Activated T-helper 17 cell treated with anti-CD3 and anti-CD28 coated beads, Interleukin-2, amount 50 U/mL, for 72 hours (primary cell): ENCODE results near the gene ATG14. TPM values are rescaled to one million over a fixed set of nuclear protein-coding genes. Genes with fewer than 3 reads are reported as not detected.
A peak's percentile ranks its signal among the peaks of the same experiment; 100 is the strongest.
"Not testable (repeated sequence)": the region's sequence is repeated elsewhere in the genome, so short reads cannot be mapped to it uniquely, and the experiment has no call there.

Experiments used
- ATAC-seq: fragments of 150-1000 bp; cut with Tn5 transposase; replicated peaks from 2 replicates; pipeline ENCODE4 v1.10.0; 2021; ENCODE audit warnings: mild to moderate bottlenecking, moderate library complexity
- H3K27ac Mint-ChIP-seq: one replicate; pipeline ENCODE4 v1.8.0; 2022; ENCODE audit warnings: mixed read lengths
- H3K27me3 Mint-ChIP-seq: one replicate; pipeline ENCODE4 v1.8.0; 2022; ENCODE audit warnings: mixed read lengths
- H3K36me3 Mint-ChIP-seq: one replicate; pipeline ENCODE4 v1.8.0; 2022; ENCODE audit warnings: low read depth, mild to moderate bottlenecking, mixed read lengths
- H3K4me1 Mint-ChIP-seq: one replicate; pipeline ENCODE4 v1.8.0; 2022; ENCODE audit warnings: mixed read lengths
- H3K4me3 Mint-ChIP-seq: one replicate; pipeline ENCODE4 v1.8.0; 2022; ENCODE audit warnings: mild to moderate bottlenecking, mixed read lengths
- H3K9me3 Mint-ChIP-seq: one replicate; pipeline ENCODE4 v1.8.0; 2022; ENCODE audit warnings: mixed read lengths
- total RNA-seq, 2 donors: library from RNA; stranded (reverse); gene quantifications; one replicate each; pipeline ENCODE4 v1.2.3, GENCODE V29; 2022

ATG14 gene
- total RNA-seq, 2 donors from 2014 or later = 6.2 to 8.0 TPM

- Mint-ChIP-seq H3K27me3 (no peaks in the 10 kb centered on the region), H3K27ac (no peak overlapping the region), H3K36me3 (no peaks in the 10 kb centered on the region), H3K9me3 (no peaks in the 10 kb centered on the region), H3K4me3 (no peak overlapping the region), H3K4me1 (peaks cover 4% of the 10 kb centered on the region)
- ATAC-seq = no peak
These were observed 29.7 kb upstream of the ATG14 start for GRCh38 chr14:55441286-55441685.

GRCh38 chr14:55440385-55440784 is 28.8 kb upstream of the ATG14 start, which contains the start of gene TBPL2:
TBPL2 (minus strand) TSS chr14:55440616; CDS start chr14:55440449, 167 bp downstream.
- Mint-ChIP-seq H3K4me1 (no peaks in the 10 kb centered on the region), H3K36me3 (no peaks in the 10 kb centered on the region), H3K9me3 (no peaks in the 10 kb centered on the region), H3K27me3 (no peaks in the 10 kb centered on the region), H3K4me3 (no peak within 1 kb of the TSS), H3K27ac (no peak within 1 kb of the TSS)
- ATAC-seq = no peak

- H3K4me1 Mint-ChIP-seq = peaks cover 17% of the 10 kb centered on the region
- H3K27me3 Mint-ChIP-seq = no peaks in the 10 kb centered on the region
- H3K36me3 Mint-ChIP-seq = no peaks in the 10 kb centered on the region
- H3K27ac Mint-ChIP-seq = no peak overlapping the region
- H3K9me3 Mint-ChIP-seq = no peaks in the 10 kb centered on the region
- no peak overlapping the region for H3K4me3 Mint-ChIP-seq
- ATAC-seq = no peak
These were observed 26.5 kb upstream of the ATG14 start for GRCh38 chr14:55438066-55438683.

GRCh38 chr14:55436931-55437330 is 25.3 kb upstream of the ATG14 start:
- H3K4me1 Mint-ChIP-seq = peaks cover 17% of the 10 kb centered on the region
- no peak for ATAC-seq
- H3K4me3 Mint-ChIP-seq = no peak overlapping the region
- no peaks in the 10 kb centered on the region for H3K27me3 Mint-ChIP-seq
- no peaks in the 10 kb centered on the region for H3K36me3 Mint-ChIP-seq
- H3K27ac Mint-ChIP-seq = no peak overlapping the region
- no peaks in the 10 kb centered on the region for H3K9me3 Mint-ChIP-seq

- peaks cover 17% of the 10 kb centered on the region for H3K4me1 Mint-ChIP-seq
- no peaks in the 10 kb centered on the region for H3K36me3 Mint-ChIP-seq
- H3K27ac Mint-ChIP-seq = no peak overlapping the region
- ATAC-seq = no peak
- no peaks in the 10 kb centered on the region for H3K9me3 Mint-ChIP-seq
- no peak overlapping the region for H3K4me3 Mint-ChIP-seq
- H3K27me3 Mint-ChIP-seq = no peaks in the 10 kb centered on the region
These were observed 24.9 kb upstream of the ATG14 start for GRCh38 chr14:55436519-55436918.

GRCh38 chr14:55434805-55435174 is 23.2 kb upstream of the ATG14 start:
- peak overlapping the region; percentile 56 for H3K4me3 Mint-ChIP-seq
- H3K36me3 Mint-ChIP-seq = no peaks in the 10 kb centered on the region
- no peak for ATAC-seq
- peak overlapping the region; percentile 65 for H3K27ac Mint-ChIP-seq
- H3K9me3 Mint-ChIP-seq = no peaks in the 10 kb centered on the region
- H3K4me1 Mint-ChIP-seq = peaks cover 21% of the 10 kb centered on the region
- no peaks in the 10 kb centered on the region for H3K27me3 Mint-ChIP-seq

GRCh38 chr14:55433880-55434804 is 22.5 kb upstream of the ATG14 start:
- peak overlapping the region; percentile 65 for H3K27ac Mint-ChIP-seq
- H3K4me1 Mint-ChIP-seq = peaks cover 22% of the 10 kb centered on the region
- ATAC-seq = peak; percentile 68
- H3K36me3 Mint-ChIP-seq = no peaks in the 10 kb centered on the region
- H3K4me3 Mint-ChIP-seq = peak overlapping the region; percentile 56
- no peaks in the 10 kb centered on the region for H3K27me3 Mint-ChIP-seq
- H3K9me3 Mint-ChIP-seq = no peaks in the 10 kb centered on the region

GRCh38 chr14:55432628-55433027 is 21.0 kb upstream of the ATG14 start:
- Mint-ChIP-seq H3K27ac (no peak overlapping the region), H3K4me1 (peaks cover 22% of the 10 kb centered on the region), H3K9me3 (no peaks in the 10 kb centered on the region), H3K4me3 (no peak overlapping the region), H3K36me3 (no peaks in the 10 kb centered on the region), H3K27me3 (no peaks in the 10 kb centered on the region)
- ATAC-seq = no peak

- Mint-ChIP-seq H3K27ac (peak overlapping the region; percentile 59), H3K9me3 (no peaks in the 10 kb centered on the region), H3K4me3 (no peak overlapping the region), H3K27me3 (no peaks in the 10 kb centered on the region), H3K4me1 (peaks cover 22% of the 10 kb centered on the region), H3K36me3 (no peaks in the 10 kb centered on the region)
- ATAC-seq = peak; percentile 88
These were observed 18.5 kb upstream of the ATG14 start for GRCh38 chr14:55430024-55430690.

GRCh38 chr14:55427439-55427838 is 15.8 kb upstream of the ATG14 start:
- no peak for ATAC-seq
- H3K4me1 Mint-ChIP-seq = peaks cover 5% of the 10 kb centered on the region
- no peaks in the 10 kb centered on the region for H3K27me3 Mint-ChIP-seq
- no peak overlapping the region for H3K4me3 Mint-ChIP-seq
- no peaks in the 10 kb centered on the region for H3K9me3 Mint-ChIP-seq
- H3K27ac Mint-ChIP-seq = no peak overlapping the region
- H3K36me3 Mint-ChIP-seq = no peaks in the 10 kb centered on the region

GRCh38 chr14:55426891-55427290 is 15.3 kb upstream of the ATG14 start:
- H3K4me1 Mint-ChIP-seq = peaks cover 5% of the 10 kb centered on the region
- no peak for ATAC-seq
- H3K27me3 Mint-ChIP-seq = no peaks in the 10 kb centered on the region
- H3K36me3 Mint-ChIP-seq = no peaks in the 10 kb centered on the region
- no peak overlapping the region for H3K27ac Mint-ChIP-seq
- H3K4me3 Mint-ChIP-seq = no peak overlapping the region
- no peaks in the 10 kb centered on the region for H3K9me3 Mint-ChIP-seq

- Mint-ChIP-seq H3K9me3 (no peaks in the 10 kb centered on the region), H3K4me1 (peaks cover 5% of the 10 kb centered on the region), H3K27me3 (no peaks in the 10 kb centered on the region), H3K27ac (no peak overlapping the region), H3K4me3 (no peak overlapping the region), H3K36me3 (no peaks in the 10 kb centered on the region)
- no peak for ATAC-seq
These were observed 13.5 kb upstream of the ATG14 start for GRCh38 chr14:55425091-55425490.

- Mint-ChIP-seq H3K27me3 (no peaks in the 10 kb centered on the region), H3K4me3 (no peak overlapping the region), H3K36me3 (no peaks in the 10 kb centered on the region), H3K9me3 (no peaks in the 10 kb centered on the region), H3K4me1 (no peaks in the 10 kb centered on the region), H3K27ac (no peak overlapping the region)
- ATAC-seq = no peak
These were observed 12.3 kb upstream of the ATG14 start for GRCh38 chr14:55423969-55424368.

GRCh38 chr14:55422338-55422737 is 10.7 kb upstream of the ATG14 start:
- not testable (repeated sequence) for H3K27ac Mint-ChIP-seq, H3K9me3 Mint-ChIP-seq, ATAC-seq, H3K4me1 Mint-ChIP-seq, H3K27me3 Mint-ChIP-seq, H3K4me3 Mint-ChIP-seq, H3K36me3 Mint-ChIP-seq

- H3K27me3 Mint-ChIP-seq = no peaks in the 10 kb centered on the region
- H3K4me1 Mint-ChIP-seq = peaks cover 4% of the 10 kb centered on the region
- no peaks in the 10 kb centered on the region for H3K9me3 Mint-ChIP-seq
- no peak overlapping the region for H3K27ac Mint-ChIP-seq
- H3K36me3 Mint-ChIP-seq = no peaks in the 10 kb centered on the region
- H3K4me3 Mint-ChIP-seq = no peak overlapping the region
- ATAC-seq = no peak
These were observed 8.0 kb upstream of the ATG14 start for GRCh38 chr14:55419663-55420062.
